DND-41 (cell line): ENCODE results near the gene FOXO6.
A peak's percentile ranks its signal among the peaks of the same experiment; 100 is the strongest.

Experiments
- ATAC-seq: fragments of 200-7000 bp; cut with Tn5 transposase; 3 replicates; pipeline ENCODE4 v1.9.1; 2021; ENCODE audit warnings: low read depth; ENCODE audit not compliant: insufficient read depth
- DNase-seq: peaks from one replicate; pipeline ENCODE4 v3.0.0-alpha.2; 2020
- H2AFZ ChIP-seq: 2 replicates; pipeline ENCODE4 v1.6.0; 2012; ENCODE audit warnings: low read depth, low read length
- H3K27ac ChIP-seq: 2 replicates; pipeline ENCODE4 v1.5.1; 2012; ENCODE audit warnings: low read length, inconsistent platforms
- H3K27me3 ChIP-seq: fragments of 200-600 bp; sonication (generic); 2 replicates; pipeline ENCODE4 v1.6.0; 2012; ENCODE audit warnings: low read length, mild to moderate bottlenecking, inconsistent platforms; ENCODE audit not compliant: insufficient read depth, poor library complexity
- H3K36me3 ChIP-seq: 2 replicates; pipeline ENCODE4 v1.5.1; 2012; ENCODE audit warnings: low read length, inconsistent platforms; ENCODE audit not compliant: insufficient read depth
- H3K4me1 ChIP-seq: 2 replicates; pipeline ENCODE4 v1.5.1; 2012; ENCODE audit warnings: mild to moderate bottlenecking, low read length; ENCODE audit not compliant: insufficient read depth
- H3K4me2 ChIP-seq: 2 replicates; pipeline ENCODE4 v1.6.0; 2012; ENCODE audit warnings: mild to moderate bottlenecking, moderate library complexity, low read length, inconsistent platforms; ENCODE audit not compliant: insufficient read depth
- H3K4me3 ChIP-seq, 2 experiments: fragments of 200-600 bp in 1 of 2; shearing (Covaris generic) in 1 of 2; 2 replicates each; pipeline ENCODE4 v1.5.1; 2012 to 2016; ENCODE audit warnings: inconsistent platforms in 2 of 2, low read length in 2 of 2, mild to moderate bottlenecking in 2 of 2, low read depth in 1 of 2, moderate library complexity in 1 of 2
- H3K79me2 ChIP-seq: 2 replicates; pipeline ENCODE4 v1.6.0; 2012; ENCODE audit warnings: low read length, inconsistent platforms; ENCODE audit not compliant: insufficient read depth
- H3K9ac ChIP-seq: 2 replicates; pipeline ENCODE4 v1.6.0; 2012; ENCODE audit warnings: low read depth, mild to moderate bottlenecking, inconsistent platforms, low read length, moderate library complexity
- H3K9me3 ChIP-seq: 2 replicates; pipeline ENCODE4 v1.5.1; 2012; ENCODE audit warnings: low read length, moderate library complexity, mild to moderate bottlenecking, inconsistent platforms; ENCODE audit not compliant: insufficient read depth, severe bottlenecking
- H4K20me1 ChIP-seq: 2 replicates; pipeline ENCODE4 v1.6.0; 2012; ENCODE audit warnings: low read length; ENCODE audit not compliant: insufficient read depth
- CTCF ChIP-seq: IDR thresholded peaks from 2 replicates; pipeline ENCODE4 v1.5.1; 2012; ENCODE audit warnings: borderline replicate concordance, low read length, moderate library complexity, mild to moderate bottlenecking; ENCODE audit not compliant: poor library complexity, severe bottlenecking; ENCODE audit errors: extremely low read depth
- EZH2 ChIP-seq: IDR thresholded peaks from 3 replicates; pipeline ENCODE4 v1.6.1; 2012; ENCODE audit warnings: borderline replicate concordance, low read depth, mild to moderate bottlenecking, moderate library complexity, low read length, inconsistent platforms; ENCODE audit not compliant: severe bottlenecking

Gene FOXO6

GRCh38 chr1:41365772-41366454 is 4.7 kb downstream of the FOXO6 start:
- Histone ChIP-seq H3K4me1 (peaks cover 42% of the 10 kb centered on the region), H3K36me3 (no peaks in the 10 kb centered on the region), H3K79me2 (no peaks in the 10 kb centered on the region), H3K27me3 (peaks cover 18% of the 10 kb centered on the region), H3K4me2 (peak overlapping the region; percentile 85), H3K27ac (peak overlapping the region; percentile 46; the same call in 1 of the 2 replicates), H3K9ac (peak overlapping the region; percentile 56), H4K20me1 (peaks cover 20% of the 10 kb centered on the region), H3K9me3 (no peaks in the 10 kb centered on the region), H2AFZ (peak overlapping the region; percentile 65), H3K4me3 (peak overlapping the region in 1 of 2 experiments; percentile 58; a peak in 2 of 4 replicates)
- peak; percentile 70 for DNase-seq
- ATAC-seq: peak; percentile 62
- TF ChIP-seq CTCF (no peak), EZH2 (no peak)

- Histone ChIP-seq H3K9ac (peak overlapping the region; percentile 56), H3K27me3 (peaks cover 18% of the 10 kb centered on the region), H3K36me3 (no peaks in the 10 kb centered on the region), H3K4me3 (peak overlapping the region; percentile 25 to 58; a peak in 3 of 4 replicates), H3K27ac (peak overlapping the region; percentile 35; the same call in 1 of the 2 replicates), H2AFZ (peak overlapping the region; percentile 56), H3K9me3 (no peaks in the 10 kb centered on the region), H3K4me1 (peaks cover 38% of the 10 kb centered on the region), H3K4me2 (peak overlapping the region; percentile 85), H3K79me2 (no peaks in the 10 kb centered on the region), H4K20me1 (peaks cover 20% of the 10 kb centered on the region)
- ATAC-seq (peak; percentile 76), DNase-seq (peak; percentile 82)
- TF ChIP-seq CTCF: peak; percentile 21
- no peak for TF ChIP-seq EZH2
These were observed 5.4 kb downstream of the FOXO6 start for GRCh38 chr1:41366455-41367287.

GRCh38 chr1:41367288-41367642 is 6.0 kb downstream of the FOXO6 start:
- H3K4me3 ChIP-seq: peak overlapping the region in 1 of 2 experiments; percentile 58; a peak in 1 of 4 replicates
- no peaks in the 10 kb centered on the region for H3K36me3 ChIP-seq
- H3K27ac ChIP-seq: no peak overlapping the region
- H3K27me3 ChIP-seq: peaks cover 15% of the 10 kb centered on the region
- no peak for TF ChIP-seq CTCF
- TF ChIP-seq EZH2: no peak
- no peaks in the 10 kb centered on the region for H3K9me3 ChIP-seq
- H4K20me1 ChIP-seq: peaks cover 16% of the 10 kb centered on the region
- no peaks in the 10 kb centered on the region for H3K79me2 ChIP-seq
- no peak overlapping the region for H3K9ac ChIP-seq
- H2AFZ ChIP-seq: no peak overlapping the region
- H3K4me2 ChIP-seq: peak overlapping the region; percentile 85
- DNase-seq (no peak), ATAC-seq (no peak)
- H3K4me1 ChIP-seq: peaks cover 32% of the 10 kb centered on the region
